ENCODE data around the gene S100A11. TPM values are rescaled to one million over a fixed set of nuclear protein-coding genes. Genes with fewer than 3 reads are reported as not detected.

The S100A11 gene
- total and polyA plus RNA-seq, 2 donors (not counting 1 experiment from before 2014, with no cell fraction given): 26.2 to 31.4 TPM

- TF ChIP-seq, protein P1, sequence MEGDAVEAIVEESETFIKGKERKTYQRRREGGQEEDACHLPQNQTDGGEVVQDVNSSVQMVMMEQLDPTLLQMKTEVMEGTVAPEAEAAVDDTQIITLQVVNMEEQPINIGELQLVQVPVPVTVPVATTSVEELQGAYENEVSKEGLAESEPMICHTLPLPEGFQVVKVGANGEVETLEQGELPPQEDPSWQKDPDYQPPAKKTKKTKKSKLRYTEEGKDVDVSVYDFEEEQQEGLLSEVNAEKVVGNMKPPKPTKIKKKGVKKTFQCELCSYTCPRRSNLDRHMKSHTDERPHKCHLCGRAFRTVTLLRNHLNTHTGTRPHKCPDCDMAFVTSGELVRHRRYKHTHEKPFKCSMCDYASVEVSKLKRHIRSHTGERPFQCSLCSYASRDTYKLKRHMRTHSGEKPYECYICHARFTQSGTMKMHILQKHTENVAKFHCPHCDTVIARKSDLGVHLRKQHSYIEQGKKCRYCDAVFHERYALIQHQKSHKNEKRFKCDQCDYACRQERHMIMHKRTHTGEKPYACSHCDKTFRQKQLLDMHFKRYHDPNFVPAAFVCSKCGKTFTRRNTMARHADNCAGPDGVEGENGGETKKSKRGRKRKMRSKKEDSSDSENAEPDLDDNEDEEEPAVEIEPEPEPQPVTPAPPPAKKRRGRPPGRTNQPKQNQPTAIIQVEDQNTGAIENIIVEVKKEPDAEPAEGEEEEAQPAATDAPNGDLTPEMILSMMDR (IDR thresholded peaks at IDR 0.05): peak; percentile 30
- no peak for TF ChIP-seq EZH2 (IDR thresholded peaks at IDR 0.05; ENCODE audit: borderline replicate concordance, insufficient read depth, low read depth, low read length, poor library complexity, severe bottlenecking)
- 38% methylated on average over 2 of the region's 4 CpGs for WGBS (ENCODE audit: insufficient coverage)
- ChIA-PET POLR2A (no interaction called here), CTCF (interaction anchor here (0.9 to 1.3 kb wide), 3 partner anchors 20 to 130 kb away, joined by 3 read pairs; no protein-coding TSS in a partner anchor)
- Histone ChIP-seq H3K9ac (ENCODE audit: low read length) (no peak overlapping the region), H3K36me3 (replicated peaks in 1 of 2; ENCODE audit: control extremely low read depth in 1 of 2, control insufficient read depth in 1 of 2, extremely low read depth in 1 of 2, insufficient read depth in 2 of 2, low read length in 1 of 2) (no peaks in the 10 kb centered on the region), H3K4me3 (ENCODE audit: control extremely low read depth in 1 of 5, extremely low read depth in 1 of 5, insufficient read depth in 1 of 5, low read depth in 2 of 5, low read length in 4 of 5) (no peak overlapping the region), H3K79me2 (ENCODE audit: control insufficient read depth, insufficient read depth, low read length) (no peaks in the 10 kb centered on the region), H4K20me1 (ENCODE audit: control insufficient read depth, insufficient read depth, low read length, poor library complexity, severe bottlenecking) (no peaks in the 10 kb centered on the region), H3K27ac (ENCODE audit: low read length in 2 of 2) (no peak overlapping the region), H3K9me3 (ENCODE audit: control extremely low read depth in 1 of 3, control insufficient read depth in 2 of 3, insufficient read depth in 1 of 3, low read length in 2 of 3) (no peaks in the 10 kb centered on the region), H3K4me2 (replicated peaks; ENCODE audit: low read depth, low read length, poor library complexity, severe bottlenecking) (no peak overlapping the region), H2AFZ (ENCODE audit: insufficient read depth, low read depth, low read length, poor library complexity, severe bottlenecking) (no peak overlapping the region), H3K4me1 (ENCODE audit: control insufficient read depth in 2 of 2, insufficient read depth in 2 of 2, low read length in 2 of 2) (no peaks in the 10 kb centered on the region), H3K27me3 (replicated peaks in 1 of 4; ENCODE audit: control extremely low read depth in 1 of 4, control insufficient read depth in 3 of 4, insufficient read depth in 4 of 4, low read length in 3 of 4) (peaks cover 0 to 16% (median 4%) of the 10 kb centered on the region in 4 experiments)
- ATAC-seq (ENCODE audit: low read depth): no peak
- no peaks in the 10 kb centered on the region for H3K4me1 Mint-ChIP-seq
- no peak overlapping the region for H3K27ac Mint-ChIP-seq
- H3K9me3 Mint-ChIP-seq (ENCODE audit: insufficient read depth): no peaks in the 10 kb centered on the region
- peaks cover 38% of the 10 kb centered on the region for H3K27me3 Mint-ChIP-seq
- intact Hi-C loops (cut with micrococcal nuclease): no loop called here
- no peak overlapping the region for H3K4me3 Mint-ChIP-seq
- DNase-seq: no peak
Measured at GRCh38 chr1:152018537-152018936, 18.3 kb downstream of the S100A11 start.

- Histone ChIP-seq H3K4me1 (ENCODE audit: control insufficient read depth in 2 of 2, insufficient read depth in 2 of 2, low read length in 2 of 2) (no peaks in the 10 kb centered on the region), H3K36me3 (replicated peaks in 1 of 2; ENCODE audit: control extremely low read depth in 1 of 2, control insufficient read depth in 1 of 2, extremely low read depth in 1 of 2, insufficient read depth in 2 of 2, low read length in 1 of 2) (no peaks in the 10 kb centered on the region), H3K27me3 (replicated peaks in 1 of 4; ENCODE audit: control extremely low read depth in 1 of 4, control insufficient read depth in 3 of 4, insufficient read depth in 4 of 4, low read length in 3 of 4) (peaks cover 0 to 29% (median 4%) of the 10 kb centered on the region in 4 experiments), H2AFZ (ENCODE audit: insufficient read depth, low read depth, low read length, poor library complexity, severe bottlenecking) (no peak overlapping the region), H3K79me2 (ENCODE audit: control insufficient read depth, insufficient read depth, low read length) (no peaks in the 10 kb centered on the region), H4K20me1 (ENCODE audit: control insufficient read depth, insufficient read depth, low read length, poor library complexity, severe bottlenecking) (no peaks in the 10 kb centered on the region), H3K9me3 (ENCODE audit: control extremely low read depth in 1 of 3, control insufficient read depth in 2 of 3, insufficient read depth in 1 of 3, low read length in 2 of 3) (no peaks in the 10 kb centered on the region), H3K9ac (ENCODE audit: low read length) (no peak overlapping the region), H3K27ac (ENCODE audit: low read length in 2 of 2) (no peak overlapping the region), H3K4me2 (replicated peaks; ENCODE audit: low read depth, low read length, poor library complexity, severe bottlenecking) (no peak overlapping the region), H3K4me3 (ENCODE audit: control extremely low read depth in 1 of 5, extremely low read depth in 1 of 5, insufficient read depth in 1 of 5, low read depth in 2 of 5, low read length in 4 of 5) (no peak overlapping the region)
- H3K27me3 Mint-ChIP-seq: peaks cover 46% of the 10 kb centered on the region
- TF ChIP-seq EZH2 (IDR thresholded peaks at IDR 0.05; ENCODE audit: borderline replicate concordance, insufficient read depth, low read depth, low read length, poor library complexity, severe bottlenecking): no peak
- TF ChIP-seq, protein P1 (IDR thresholded peaks at IDR 0.05): no peak
- intact Hi-C loops (cut with micrococcal nuclease): no loop called here
- no peaks in the 10 kb centered on the region for H3K4me1 Mint-ChIP-seq
- 69% methylated on average over 4 of the region's 6 CpGs for WGBS (ENCODE audit: insufficient coverage)
- ChIA-PET CTCF (interaction anchor here (1.0 to 9.2 kb wide), 4 partner anchors 16 to 82 kb away, joined by 3 to 54 read pairs (median 3); partner anchors contain the start of gene S100A11), POLR2A (no interaction called here)
- no peak overlapping the region for H3K4me3 Mint-ChIP-seq
- no peak overlapping the region for H3K27ac Mint-ChIP-seq
- ATAC-seq (ENCODE audit: low read depth) (no peak), DNase-seq (no peak)
- H3K9me3 Mint-ChIP-seq (ENCODE audit: insufficient read depth): no peaks in the 10 kb centered on the region
Measured at GRCh38 chr1:152015766-152016165, 21.0 kb downstream of the S100A11 start.
